ENCODE measurements around the gene SELENON.

Gene SELENON

GRCh38 chr1:25768999-25769398, 31.0 kb upstream of the SELENON start:
- H2BK12ac ChIP-seq (ENCODE audit: low read length) = peak overlapping the region; percentile 77
- no peak overlapping the region for H3K4me2 ChIP-seq (ENCODE audit: insufficient read depth, low read length, poor library complexity, severe bottlenecking)
- peak overlapping the region; percentile 92 for H3K14ac ChIP-seq (ENCODE audit: low read length)
- no peak overlapping the region for H3K18ac ChIP-seq (ENCODE audit: low read length)
- H2BK15ac ChIP-seq (ENCODE audit: low read length) = peak overlapping the region; percentile 69
- DNase-seq (ENCODE audit: low spot score) = no peak
- peak overlapping the region; percentile 97 for H4K91ac ChIP-seq (ENCODE audit: low read depth, low read length, poor library complexity)
- peaks cover 0 to 1% (median 0%) of the 10 kb centered on the region in 3 experiments for H3K27me3 ChIP-seq (ENCODE audit: control insufficient read depth in 3 of 3, insufficient read depth in 3 of 3, low read depth in 1 of 3, low read length in 3 of 3)
- H4K8ac ChIP-seq (ENCODE audit: low read depth, low read length) = no peak overlapping the region
- H3K23ac ChIP-seq (ENCODE audit: low read depth, low read length, poor library complexity) = peak overlapping the region; percentile 45
- H2AK5ac ChIP-seq (ENCODE audit: low read depth, low read length) = peak overlapping the region; percentile 98
- peaks cover 27 to 43% of the 10 kb centered on the region in 2 donors for H3K4me1 ChIP-seq (ENCODE audit: control insufficient read depth in 2 of 2, insufficient read depth in 1 of 2, low read depth in 1 of 2, low read length in 2 of 2)
- H2BK5ac ChIP-seq (ENCODE audit: low read length) = peak overlapping the region; percentile 68
- H3K9me3 ChIP-seq (replicated peaks in 1 of 2; ENCODE audit: control insufficient read depth in 2 of 2, insufficient read depth in 1 of 2, low read depth in 1 of 2, low read length in 2 of 2) = peaks cover 0 to 2% of the 10 kb centered on the region in 2 donors
- H3K9ac ChIP-seq (ENCODE audit: low read depth, low read length, poor library complexity) = peak overlapping the region; percentile 61
- H3K36me3 ChIP-seq (replicated peaks in 1 of 2; ENCODE audit: control insufficient read depth in 2 of 2, insufficient read depth in 2 of 2, low read length in 2 of 2) = peaks cover under 1 to 2% of the 10 kb centered on the region in 2 donors
- H3K79me1 ChIP-seq (ENCODE audit: low read depth, low read length) = no peaks in the 10 kb centered on the region
- no peak overlapping the region for H2AFZ ChIP-seq (ENCODE audit: low read length)
- H2BK120ac ChIP-seq (ENCODE audit: low read depth, low read length) = no peak overlapping the region
- no peak overlapping the region for H3K27ac ChIP-seq (replicated peaks; ENCODE audit: low read length)
- WGBS, 2 donors (ENCODE audit: extremely low coverage in 2 of 2, insufficient read length in 2 of 2, insufficient replicate concordance in 1 of 2) = 100% methylated on average over 2 of the region's 2 CpGs
- no peak overlapping the region for H3K4ac ChIP-seq (ENCODE audit: low read length)
- H3K4me3 ChIP-seq (ENCODE audit: low read length in 2 of 2) = peak overlapping the region in 1 of 2 donors; percentile 62

- Histone ChIP-seq H3K23ac (ENCODE audit: low read depth, low read length, poor library complexity) (peak overlapping the region; percentile 45), H4K91ac (ENCODE audit: low read depth, low read length, poor library complexity) (peak overlapping the region; percentile 97), H2BK15ac (ENCODE audit: low read length) (peak overlapping the region; percentile 52), H3K27ac (replicated peaks; ENCODE audit: low read length) (no peak overlapping the region), H2BK120ac (ENCODE audit: low read depth, low read length) (peak overlapping the region; percentile 73), H3K18ac (ENCODE audit: low read length) (peak overlapping the region; percentile 94), H3K4me3 (ENCODE audit: low read length in 2 of 2) (no peak overlapping the region), H2AK5ac (ENCODE audit: low read depth, low read length) (peak overlapping the region; percentile 98), H3K36me3 (replicated peaks in 1 of 2; ENCODE audit: control insufficient read depth in 2 of 2, insufficient read depth in 2 of 2, low read length in 2 of 2) (peaks cover 0 to 2% of the 10 kb centered on the region in 2 donors), H3K79me1 (ENCODE audit: low read depth, low read length) (no peaks in the 10 kb centered on the region), H4K8ac (ENCODE audit: low read depth, low read length) (peak overlapping the region; percentile 19), H2BK5ac (ENCODE audit: low read length) (peak overlapping the region; percentile 68), H3K4me1 (ENCODE audit: control insufficient read depth in 2 of 2, insufficient read depth in 1 of 2, low read depth in 1 of 2, low read length in 2 of 2) (peaks cover 27 to 43% of the 10 kb centered on the region in 2 donors), H3K27me3 (ENCODE audit: control insufficient read depth in 3 of 3, insufficient read depth in 3 of 3, low read depth in 1 of 3, low read length in 3 of 3) (peaks cover 0 to 1% (median 0%) of the 10 kb centered on the region in 3 experiments), H3K14ac (ENCODE audit: low read length) (no peak overlapping the region), H3K9me3 (replicated peaks in 1 of 2; ENCODE audit: control insufficient read depth in 2 of 2, insufficient read depth in 1 of 2, low read depth in 1 of 2, low read length in 2 of 2) (peaks cover 0 to 2% of the 10 kb centered on the region in 2 donors), H2BK12ac (ENCODE audit: low read length) (peak overlapping the region; percentile 77), H3K4ac (ENCODE audit: low read length) (peak overlapping the region; percentile 86), H3K9ac (ENCODE audit: low read depth, low read length, poor library complexity) (peak overlapping the region; percentile 9), H2AFZ (ENCODE audit: low read length) (no peak overlapping the region), H3K4me2 (ENCODE audit: insufficient read depth, low read length, poor library complexity, severe bottlenecking) (no peak overlapping the region)
- no peak for DNase-seq (ENCODE audit: low spot score)
- WGBS, 2 donors (ENCODE audit: extremely low coverage in 2 of 2, insufficient read length in 2 of 2, insufficient replicate concordance in 1 of 2) = no CpG with 5 or more reads among the region's 27 CpGs
These were observed 30.2 kb upstream of the SELENON start for GRCh38 chr1:25769625-25770383.

DNA sequence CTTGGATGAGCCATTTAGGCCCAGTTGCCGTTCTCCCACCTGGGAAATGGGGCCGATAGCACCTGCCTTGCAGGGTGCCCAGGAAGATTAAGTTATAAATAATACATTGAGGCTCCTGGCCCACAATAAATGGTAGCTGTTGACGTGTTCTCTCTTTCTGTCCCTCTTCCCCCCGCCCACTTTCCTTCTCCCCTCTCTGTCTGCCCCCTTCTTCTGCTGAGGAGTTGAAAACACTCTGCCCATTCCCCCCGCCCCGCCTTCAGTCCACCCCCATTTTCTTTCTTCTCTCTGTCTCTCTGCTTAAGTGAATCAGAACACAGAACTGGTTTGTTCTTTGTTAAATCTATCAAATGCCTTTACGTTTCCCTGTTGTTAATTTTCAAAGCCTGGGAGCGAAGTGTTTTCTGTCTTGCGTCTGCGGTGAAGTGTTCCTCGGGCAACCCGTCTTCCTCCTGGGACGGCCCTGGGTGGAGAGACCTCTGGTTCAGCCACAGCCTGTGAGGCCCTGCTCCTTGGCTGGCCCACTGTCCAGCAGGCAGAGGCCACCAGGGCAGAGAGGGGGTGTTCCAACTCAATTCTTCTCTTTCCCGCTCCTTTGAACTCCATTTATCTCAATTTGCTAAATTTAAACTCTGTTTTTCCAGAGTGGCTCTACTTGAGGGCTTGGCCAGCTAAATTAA, 29.3 kb upstream of the SELENON start:
- peak overlapping the region; percentile 68 for H2BK5ac ChIP-seq (ENCODE audit: low read length)
- H3K14ac ChIP-seq (ENCODE audit: low read length) = no peak overlapping the region
- no peak for DNase-seq (ENCODE audit: low spot score)
- peak overlapping the region; percentile 53 for H2AFZ ChIP-seq (ENCODE audit: low read length)
- peak overlapping the region; percentile 73 for H2BK120ac ChIP-seq (ENCODE audit: low read depth, low read length)
- peaks cover 0 to 2% of the 10 kb centered on the region in 2 donors for H3K36me3 ChIP-seq (replicated peaks in 1 of 2; ENCODE audit: control insufficient read depth in 2 of 2, insufficient read depth in 2 of 2, low read length in 2 of 2)
- no peak overlapping the region for H4K8ac ChIP-seq (ENCODE audit: low read depth, low read length)
- peaks cover 26 to 42% of the 10 kb centered on the region in 2 donors for H3K4me1 ChIP-seq (ENCODE audit: control insufficient read depth in 2 of 2, insufficient read depth in 1 of 2, low read depth in 1 of 2, low read length in 2 of 2)
- no peak overlapping the region for H3K4me2 ChIP-seq (ENCODE audit: insufficient read depth, low read length, poor library complexity, severe bottlenecking)
- no peak overlapping the region for H4K91ac ChIP-seq (ENCODE audit: low read depth, low read length, poor library complexity)
- peak overlapping the region; percentile 52 for H2BK15ac ChIP-seq (ENCODE audit: low read length)
- H3K23ac ChIP-seq (ENCODE audit: low read depth, low read length, poor library complexity) = no peak overlapping the region
- peaks cover 0 to 1% (median 0%) of the 10 kb centered on the region in 3 experiments for H3K27me3 ChIP-seq (ENCODE audit: control insufficient read depth in 3 of 3, insufficient read depth in 3 of 3, low read depth in 1 of 3, low read length in 3 of 3)
- H3K4ac ChIP-seq (ENCODE audit: low read length) = no peak overlapping the region
- no peak overlapping the region for H3K18ac ChIP-seq (ENCODE audit: low read length)
- H2BK12ac ChIP-seq (ENCODE audit: low read length) = no peak overlapping the region
- no peak overlapping the region for H3K9ac ChIP-seq (ENCODE audit: low read depth, low read length, poor library complexity)
- H3K9me3 ChIP-seq (replicated peaks in 1 of 2; ENCODE audit: control insufficient read depth in 2 of 2, insufficient read depth in 1 of 2, low read depth in 1 of 2, low read length in 2 of 2) = peaks cover 0 to 2% of the 10 kb centered on the region in 2 donors
- H3K4me3 ChIP-seq (ENCODE audit: low read length in 2 of 2) = no peak overlapping the region
- no CpG with 5 or more reads among the region's 14 CpGs for WGBS, 2 donors (ENCODE audit: extremely low coverage in 2 of 2, insufficient read length in 2 of 2, insufficient replicate concordance in 1 of 2)
- peak overlapping the region; percentile 62 for H3K27ac ChIP-seq (replicated peaks; ENCODE audit: low read length)
- H2AK5ac ChIP-seq (ENCODE audit: low read depth, low read length) = peak overlapping the region; percentile 98
- H3K79me1 ChIP-seq (ENCODE audit: low read depth, low read length) = no peaks in the 10 kb centered on the region

Measured in neuronal stem cell (in vitro differentiated cells).